Measurements from ENCODE around the gene MYH10. TPM values are rescaled to one million over a fixed set of nuclear protein-coding genes. Genes with fewer than 3 reads are reported as not detected.

MYH10 gene
- total RNA-seq, 2 donors from 2014 or later, result 0.42 to 0.99 TPM

- no peak for DNase-seq
- H3K27ac Mint-ChIP-seq, result no peak overlapping the region
Measured at GRCh38 chr17:8586766-8587165, 43.8 kb downstream of the MYH10 start.

GRCh38 chr17:8585911-8586310 lies 44.6 kb downstream of the MYH10 start:
- DNase-seq (no peak), ATAC-seq (no peak)
- H3K9me3 ChIP-seq (ENCODE audit: control insufficient read depth, low read length, poor library complexity, severe bottlenecking), result no peaks in the 10 kb centered on the region
- Mint-ChIP-seq H3K36me3 (ENCODE audit: low read depth) (peaks cover 9% of the 10 kb centered on the region), H3K27me3 (peaks cover 41% of the 10 kb centered on the region), H3K4me1 (no peaks in the 10 kb centered on the region), H3K4me3 (no peak overlapping the region), H3K27ac (no peak overlapping the region)

More at GRCh38 chr17:8586766-8587165, 43.8 kb downstream of the MYH10 start:
- H3K36me3 Mint-ChIP-seq (ENCODE audit: low read depth), result peaks cover 9% of the 10 kb centered on the region
- no peak for ATAC-seq
- H3K4me3 Mint-ChIP-seq, result no peak overlapping the region
- no peaks in the 10 kb centered on the region for H3K4me1 Mint-ChIP-seq
- H3K27me3 Mint-ChIP-seq, result peaks cover 48% of the 10 kb centered on the region
- no peaks in the 10 kb centered on the region for H3K9me3 ChIP-seq (ENCODE audit: control insufficient read depth, low read length, poor library complexity, severe bottlenecking)

GRCh38 chr17:8583954-8584353 lies 46.6 kb downstream of the MYH10 start:
- DNase-seq, result no peak
- Mint-ChIP-seq H3K27ac (no peak overlapping the region), H3K36me3 (ENCODE audit: low read depth) (peaks cover 9% of the 10 kb centered on the region), H3K27me3 (peaks cover 33% of the 10 kb centered on the region), H3K4me3 (no peak overlapping the region), H3K4me1 (no peaks in the 10 kb centered on the region)
- no peak for ATAC-seq
- no peaks in the 10 kb centered on the region for H3K9me3 ChIP-seq (ENCODE audit: control insufficient read depth, low read length, poor library complexity, severe bottlenecking)

- ATAC-seq (no peak), DNase-seq (no peak)
- no peak overlapping the region for H3K27ac Mint-ChIP-seq
- no peaks in the 10 kb centered on the region for H3K36me3 Mint-ChIP-seq (ENCODE audit: low read depth)
- no peaks in the 10 kb centered on the region for H3K9me3 ChIP-seq (ENCODE audit: control insufficient read depth, low read length, poor library complexity, severe bottlenecking)
- H3K4me1 Mint-ChIP-seq, result no peaks in the 10 kb centered on the region
- peaks cover 5% of the 10 kb centered on the region for H3K27me3 Mint-ChIP-seq
- no peak overlapping the region for H3K4me3 Mint-ChIP-seq
Measured at GRCh38 chr17:8580952-8581658, 49.4 kb downstream of the MYH10 start.

- Mint-ChIP-seq H3K27me3 (no peaks in the 10 kb centered on the region), H3K4me3 (no peak overlapping the region), H3K4me1 (no peaks in the 10 kb centered on the region), H3K36me3 (ENCODE audit: low read depth) (no peaks in the 10 kb centered on the region), H3K27ac (no peak overlapping the region)
- DNase-seq (no peak), ATAC-seq (no peak)
- no peaks in the 10 kb centered on the region for H3K9me3 ChIP-seq (ENCODE audit: control insufficient read depth, low read length, poor library complexity, severe bottlenecking)
Measured at GRCh38 chr17:8577868-8578267, 52.7 kb downstream of the MYH10 start.

- ATAC-seq (no peak), DNase-seq (no peak)
- no peak overlapping the region for H3K4me3 Mint-ChIP-seq
- H3K27ac Mint-ChIP-seq, result peak overlapping the region; percentile 56
- H3K4me1 Mint-ChIP-seq, result no peaks in the 10 kb centered on the region
- no peaks in the 10 kb centered on the region for H3K27me3 Mint-ChIP-seq
- H3K9me3 ChIP-seq (ENCODE audit: control insufficient read depth, low read length, poor library complexity, severe bottlenecking), result no peaks in the 10 kb centered on the region
- no peaks in the 10 kb centered on the region for H3K36me3 Mint-ChIP-seq (ENCODE audit: low read depth)
Measured at GRCh38 chr17:8576559-8577294, 53.8 kb downstream of the MYH10 start.

- Mint-ChIP-seq H3K27me3 (no peaks in the 10 kb centered on the region), H3K4me1 (no peaks in the 10 kb centered on the region), H3K36me3 (ENCODE audit: low read depth) (no peaks in the 10 kb centered on the region), H3K27ac (no peak overlapping the region), H3K4me3 (no peak overlapping the region)
- DNase-seq (no peak), ATAC-seq (no peak)
- no peaks in the 10 kb centered on the region for H3K9me3 ChIP-seq (ENCODE audit: control insufficient read depth, low read length, poor library complexity, severe bottlenecking)
Measured at GRCh38 chr17:8574687-8575086, 55.8 kb downstream of the MYH10 start.

- no peak for DNase-seq
- Mint-ChIP-seq H3K4me1 (no peaks in the 10 kb centered on the region), H3K27me3 (peaks cover 8% of the 10 kb centered on the region), H3K4me3 (no peak overlapping the region), H3K36me3 (ENCODE audit: low read depth) (peaks cover 3% of the 10 kb centered on the region), H3K27ac (no peak overlapping the region)
- no peak for ATAC-seq
- H3K9me3 ChIP-seq (ENCODE audit: control insufficient read depth, low read length, poor library complexity, severe bottlenecking), result no peaks in the 10 kb centered on the region
Measured at GRCh38 chr17:8572764-8573163, 57.8 kb downstream of the MYH10 start.

- no peak overlapping the region for H3K27ac Mint-ChIP-seq
- peaks cover 3% of the 10 kb centered on the region for H3K36me3 Mint-ChIP-seq (ENCODE audit: low read depth)
- no peak overlapping the region for H3K4me3 Mint-ChIP-seq
- ATAC-seq (no peak), DNase-seq (no peak)
- H3K27me3 Mint-ChIP-seq, result peaks cover 33% of the 10 kb centered on the region
- peaks cover 2% of the 10 kb centered on the region for H3K4me1 Mint-ChIP-seq
- H3K9me3 ChIP-seq (ENCODE audit: control insufficient read depth, low read length, poor library complexity, severe bottlenecking), result no peaks in the 10 kb centered on the region
Measured at GRCh38 chr17:8563981-8564602, 66.4 kb downstream of the MYH10 start.

GRCh38 chr17:8563024-8563776 lies 67.3 kb downstream of the MYH10 start:
- DNase-seq (no peak), ATAC-seq (no peak)
- Mint-ChIP-seq H3K36me3 (ENCODE audit: low read depth) (no peaks in the 10 kb centered on the region), H3K4me3 (no peak overlapping the region), H3K27me3 (peaks cover 28% of the 10 kb centered on the region), H3K4me1 (peaks cover 2% of the 10 kb centered on the region), H3K27ac (no peak overlapping the region)
- H3K9me3 ChIP-seq (ENCODE audit: control insufficient read depth, low read length, poor library complexity, severe bottlenecking), result no peaks in the 10 kb centered on the region

- H3K4me3 Mint-ChIP-seq, result no peak overlapping the region
- H3K27ac Mint-ChIP-seq, result no peak overlapping the region
- DNase-seq (no peak), ATAC-seq (no peak)
- no peaks in the 10 kb centered on the region for H3K36me3 Mint-ChIP-seq (ENCODE audit: low read depth)
- peaks cover 2% of the 10 kb centered on the region for H3K4me1 Mint-ChIP-seq
- H3K9me3 ChIP-seq (ENCODE audit: control insufficient read depth, low read length, poor library complexity, severe bottlenecking), result no peaks in the 10 kb centered on the region
- H3K27me3 Mint-ChIP-seq, result peaks cover 33% of the 10 kb centered on the region
Measured at GRCh38 chr17:8558144-8558543, 72.4 kb downstream of the MYH10 start.

GRCh38 chr17:8557176-8557806 lies 73.2 kb downstream of the MYH10 start:
- H3K9me3 ChIP-seq (ENCODE audit: control insufficient read depth, low read length, poor library complexity, severe bottlenecking), result no peaks in the 10 kb centered on the region
- Mint-ChIP-seq H3K27me3 (peaks cover 40% of the 10 kb centered on the region), H3K4me1 (peaks cover 2% of the 10 kb centered on the region), H3K36me3 (ENCODE audit: low read depth) (peaks cover under 1% of the 10 kb centered on the region), H3K4me3 (no peak overlapping the region), H3K27ac (no peak overlapping the region)
- no peak for DNase-seq
- no peak for ATAC-seq

- peaks cover 35% of the 10 kb centered on the region for H3K27me3 Mint-ChIP-seq
- H3K27ac Mint-ChIP-seq, result no peak overlapping the region
- ATAC-seq, result no peak
- no peaks in the 10 kb centered on the region for H3K9me3 ChIP-seq (ENCODE audit: control insufficient read depth, low read length, poor library complexity, severe bottlenecking)
- H3K4me1 Mint-ChIP-seq, result no peaks in the 10 kb centered on the region
- no peak for DNase-seq
- no peak overlapping the region for H3K4me3 Mint-ChIP-seq
- H3K36me3 Mint-ChIP-seq (ENCODE audit: low read depth), result peaks cover 2% of the 10 kb centered on the region
Measured at GRCh38 chr17:8556074-8556473, 74.5 kb downstream of the MYH10 start.

All from T-helper 17 cell (primary cell).